Measurements from ENCODE around the gene ATP8B2.
A peak's percentile ranks its signal among the peaks of the same experiment; 100 is the strongest.

Gene ATP8B2

DNA sequence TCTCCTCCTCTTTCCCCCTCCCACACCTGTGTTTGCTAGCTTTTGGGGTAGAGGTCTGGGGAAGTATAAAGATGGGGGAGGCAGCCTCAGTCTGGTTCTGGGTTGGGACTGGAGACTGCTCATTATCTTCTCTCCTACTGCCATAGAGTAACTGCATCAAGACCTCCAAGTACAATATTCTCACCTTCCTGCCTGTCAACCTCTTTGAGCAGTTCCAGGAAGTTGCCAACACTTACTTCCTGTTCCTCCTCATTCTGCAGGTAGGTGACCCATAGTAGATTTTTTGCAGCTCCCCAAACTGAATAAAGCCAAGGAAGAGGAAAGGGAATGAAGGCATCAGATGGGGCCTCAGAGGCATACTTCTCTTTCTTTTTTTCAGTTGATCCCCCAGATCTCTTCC, 5.3 kb downstream of the ATP8B2 start:
- DNase-seq (no peak), ATAC-seq (ENCODE audit: insufficient read depth, low read depth) (no peak)
- no peaks in the 10 kb centered on the region for H3K27me3 ChIP-seq (ENCODE audit: insufficient read depth, low read length, poor library complexity)
- no peak overlapping the region for H3K4me3 ChIP-seq (ENCODE audit: low read depth in 1 of 2, low read length in 2 of 2)
- H3K36me3 ChIP-seq (ENCODE audit: insufficient read depth, low read length), result peaks cover 50% of the 10 kb centered on the region
- TF ChIP-seq, protein P1, sequence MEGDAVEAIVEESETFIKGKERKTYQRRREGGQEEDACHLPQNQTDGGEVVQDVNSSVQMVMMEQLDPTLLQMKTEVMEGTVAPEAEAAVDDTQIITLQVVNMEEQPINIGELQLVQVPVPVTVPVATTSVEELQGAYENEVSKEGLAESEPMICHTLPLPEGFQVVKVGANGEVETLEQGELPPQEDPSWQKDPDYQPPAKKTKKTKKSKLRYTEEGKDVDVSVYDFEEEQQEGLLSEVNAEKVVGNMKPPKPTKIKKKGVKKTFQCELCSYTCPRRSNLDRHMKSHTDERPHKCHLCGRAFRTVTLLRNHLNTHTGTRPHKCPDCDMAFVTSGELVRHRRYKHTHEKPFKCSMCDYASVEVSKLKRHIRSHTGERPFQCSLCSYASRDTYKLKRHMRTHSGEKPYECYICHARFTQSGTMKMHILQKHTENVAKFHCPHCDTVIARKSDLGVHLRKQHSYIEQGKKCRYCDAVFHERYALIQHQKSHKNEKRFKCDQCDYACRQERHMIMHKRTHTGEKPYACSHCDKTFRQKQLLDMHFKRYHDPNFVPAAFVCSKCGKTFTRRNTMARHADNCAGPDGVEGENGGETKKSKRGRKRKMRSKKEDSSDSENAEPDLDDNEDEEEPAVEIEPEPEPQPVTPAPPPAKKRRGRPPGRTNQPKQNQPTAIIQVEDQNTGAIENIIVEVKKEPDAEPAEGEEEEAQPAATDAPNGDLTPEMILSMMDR (IDR thresholded peaks at IDR 0.05; ENCODE audit: borderline replicate concordance, extremely low read depth, low read length, poor library complexity, severe bottlenecking), result no peak
- no peak for TF ChIP-seq EZH2 (IDR thresholded peaks at IDR 0.05; ENCODE audit: borderline replicate concordance, low read depth, low read length, severe bottlenecking)
- no peak overlapping the region for H3K4me2 ChIP-seq (ENCODE audit: insufficient read depth, low read length)
- no peaks in the 10 kb centered on the region for H3K9me3 ChIP-seq (ENCODE audit: insufficient read depth, low read length, severe bottlenecking)
- H3K27ac ChIP-seq (ENCODE audit: low read length), result no peak overlapping the region
- H4K20me1 ChIP-seq (ENCODE audit: insufficient read depth, low read length), result peaks cover 36% of the 10 kb centered on the region
- peaks cover 36% of the 10 kb centered on the region for H3K4me1 ChIP-seq (ENCODE audit: insufficient read depth, low read length)
- H3K9ac ChIP-seq (ENCODE audit: low read depth, low read length), result no peak overlapping the region
- peaks cover 13% of the 10 kb centered on the region for H3K79me2 ChIP-seq (ENCODE audit: insufficient read depth, low read length)
- H2AFZ ChIP-seq (ENCODE audit: low read depth, low read length), result no peak overlapping the region

DNA sequence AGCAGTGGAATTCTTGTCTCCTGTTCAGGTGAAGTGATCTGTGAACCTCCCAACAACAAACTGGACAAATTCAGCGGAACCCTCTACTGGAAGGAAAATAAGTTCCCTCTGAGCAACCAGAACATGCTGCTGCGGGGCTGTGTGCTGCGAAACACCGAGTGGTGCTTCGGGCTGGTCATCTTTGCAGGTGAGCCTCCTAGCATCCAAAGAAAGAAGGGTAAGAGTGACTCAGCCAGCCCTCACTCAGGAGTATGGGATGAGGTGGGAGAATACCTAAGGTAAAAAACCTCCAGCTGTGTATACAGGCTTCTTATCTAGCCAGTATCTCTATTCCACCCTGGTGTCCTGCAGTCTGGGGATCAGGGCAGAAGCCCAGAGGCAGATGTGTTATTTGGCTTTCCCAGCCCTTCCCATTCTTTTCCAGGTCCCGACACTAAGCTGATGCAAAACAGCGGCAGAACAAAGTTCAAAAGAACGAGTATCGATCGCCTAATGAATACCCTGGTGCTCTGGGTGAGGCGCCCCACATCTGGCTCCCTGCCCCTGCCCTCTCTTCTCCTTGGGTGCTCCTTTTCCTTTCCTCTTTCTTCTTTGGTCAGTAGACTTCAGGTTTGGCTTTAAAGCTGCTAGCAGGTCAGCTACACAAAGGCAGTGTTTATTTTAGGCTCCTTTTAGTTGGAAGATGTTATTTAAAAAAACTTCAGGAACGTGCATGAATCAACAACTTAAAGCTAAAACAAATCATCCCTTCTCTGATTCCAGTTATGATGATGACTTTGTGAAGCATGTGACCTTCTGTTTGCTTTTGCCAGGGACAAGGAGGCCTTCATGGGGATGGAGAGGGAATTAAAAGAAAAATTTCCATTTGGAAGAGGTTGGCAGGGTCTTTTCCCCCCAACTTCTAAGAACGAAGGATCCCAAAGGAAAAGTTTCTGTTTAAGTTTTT, 9.0 kb downstream of the ATP8B2 start:
- H3K36me3 ChIP-seq (ENCODE audit: insufficient read depth, low read length), result peaks cover 73% of the 10 kb centered on the region
- no peak overlapping the region for H3K27ac ChIP-seq (ENCODE audit: low read length)

GRCh38 chr1:154335025-154335714, 9.8 kb downstream of the ATP8B2 start:
- peaks cover 3% of the 10 kb centered on the region for H4K20me1 ChIP-seq (ENCODE audit: insufficient read depth, low read length)
- no peak overlapping the region for H2AFZ ChIP-seq (ENCODE audit: low read depth, low read length)
- no peak for TF ChIP-seq EZH2 (IDR thresholded peaks at IDR 0.05; ENCODE audit: borderline replicate concordance, low read depth, low read length, severe bottlenecking)
- TF ChIP-seq, protein P1 (IDR thresholded peaks at IDR 0.05; ENCODE audit: borderline replicate concordance, extremely low read depth, low read length, poor library complexity, severe bottlenecking), result peak; percentile 92
- no peaks in the 10 kb centered on the region for H3K27me3 ChIP-seq (ENCODE audit: insufficient read depth, low read length, poor library complexity)
- H3K79me2 ChIP-seq (ENCODE audit: insufficient read depth, low read length), result no peaks in the 10 kb centered on the region; the same call in 1 of the 2 replicates
- H3K4me3 ChIP-seq (ENCODE audit: low read depth in 1 of 2, low read length in 2 of 2), result no peak overlapping the region
- no peaks in the 10 kb centered on the region for H3K4me1 ChIP-seq (ENCODE audit: insufficient read depth, low read length)
- no peak overlapping the region for H3K4me2 ChIP-seq (ENCODE audit: insufficient read depth, low read length)
- ATAC-seq (ENCODE audit: insufficient read depth, low read depth) (peak; percentile 97), DNase-seq (peak; percentile 83)
- H3K9me3 ChIP-seq (ENCODE audit: insufficient read depth, low read length, severe bottlenecking), result no peaks in the 10 kb centered on the region
- peaks cover 76% of the 10 kb centered on the region for H3K36me3 ChIP-seq (ENCODE audit: insufficient read depth, low read length)
- H3K27ac ChIP-seq (ENCODE audit: low read length), result no peak overlapping the region
- no peak overlapping the region for H3K9ac ChIP-seq (ENCODE audit: low read depth, low read length)

More for the DNA sequence above, 9.0 kb downstream of the ATP8B2 start:
- Histone ChIP-seq H3K9me3 (ENCODE audit: insufficient read depth, low read length, severe bottlenecking) (no peaks in the 10 kb centered on the region), H3K4me2 (ENCODE audit: insufficient read depth, low read length) (no peak overlapping the region), H3K4me3 (ENCODE audit: low read depth in 1 of 2, low read length in 2 of 2) (no peak overlapping the region), H2AFZ (ENCODE audit: low read depth, low read length) (no peak overlapping the region), H3K27me3 (ENCODE audit: insufficient read depth, low read length, poor library complexity) (no peaks in the 10 kb centered on the region), H3K79me2 (ENCODE audit: insufficient read depth, low read length) (peaks cover 5% of the 10 kb centered on the region; the same call in 1 of the 2 replicates), H4K20me1 (ENCODE audit: insufficient read depth, low read length) (peaks cover 11% of the 10 kb centered on the region), H3K4me1 (ENCODE audit: insufficient read depth, low read length) (peaks cover under 1% of the 10 kb centered on the region), H3K9ac (ENCODE audit: low read depth, low read length) (no peak overlapping the region)
- ATAC-seq (ENCODE audit: insufficient read depth, low read depth), result no peak
- no peak for DNase-seq
- TF ChIP-seq EZH2 (IDR thresholded peaks at IDR 0.05; ENCODE audit: borderline replicate concordance, low read depth, low read length, severe bottlenecking), result no peak
- TF ChIP-seq, protein P1 (IDR thresholded peaks at IDR 0.05; ENCODE audit: borderline replicate concordance, extremely low read depth, low read length, poor library complexity, severe bottlenecking), result no peak

All from DND-41 (cell line).